HCT116 (cell line): ENCODE measurements around the gene KCNK3. TPM values are rescaled to one million over a fixed set of nuclear protein-coding genes. Genes with fewer than 3 reads are reported as not detected.

Experiments
- ATAC-seq: fragments of 200-7000 bp; cut with Tn5 transposase; 2 replicates; pipeline ENCODE4 v1.9.1; 2020; ENCODE audit warnings: mild to moderate bottlenecking, moderate library complexity
- BruUV-seq: library from RNA; stranded (reverse); fragments of 400-500 nt; replicated peaks from 2 replicates; lab custom pipeline; 2021; lab: Mats Ljungman, UMichigan
- CTCF ChIA-PET: fragments of 300-600 bp; sonication (Branson Sonifier 250); formaldehyde crosslinking; loops from one replicate; lab custom pipeline; 2021; ENCODE audit warnings: antibody characterized with exemption; lab: Charles Lee
- POLR2A ChIA-PET: fragments of 300-600, 350-600 bp; sonication (Branson Sonifier 250); formaldehyde crosslinking; loops from one replicate; lab custom pipeline; 2021; ENCODE audit warnings: antibody characterized with exemption; lab: Charles Lee
- RAD21 ChIA-PET, 2 experiments: fragments of 300-600 bp; sonication (Branson Sonifier 250); formaldehyde crosslinking; loops; one replicate each; lab custom pipeline; 2023; ENCODE audit warnings: low total read pairs in 2 of 2; ENCODE audit not compliant: uncharacterized antibody in 2 of 2, unreplicated experiment in 2 of 2, low non-redundant PET in 1 of 2; lab: Charles Lee
- DNase-seq: peaks from one replicate; pipeline ENCODE4 v3.0.0-alpha.2; 2010; ENCODE audit warnings: low read depth, low spot score
- H2AFZ ChIP-seq: fragments of 200-600 bp; shearing (Covaris generic), sonication (generic); 2 replicates; pipeline ENCODE4 v1.6.1; 2017; ENCODE audit warnings: low read depth, mixed run types, mixed read lengths, antibody characterized with exemption, low read length; ENCODE audit not compliant: poor library complexity, severe bottlenecking
- H3K27ac ChIP-seq: 2 replicates; pipeline ENCODE4 v1.5.1; 2012; ENCODE audit warnings: low read depth, low read length
- H3K27me3 ChIP-seq: fragments of 200-600 bp; sonication (generic); 2 replicates; pipeline ENCODE4 v1.6.1; 2016; ENCODE audit warnings: mixed run types, low read length, mixed read lengths; ENCODE audit not compliant: insufficient read depth
- H3K36me3 ChIP-seq, 2 experiments: fragments of 200-500 bp in 1 of 2; fragments of 200-600 bp in 1 of 2; sonication (Bioruptor generic) in 1 of 2; sonication (generic) in 1 of 2; 2 replicates each; pipeline versions ENCODE4 v1.5.1 to v1.6.1; 2014 to 2016; ENCODE audit warnings: low read length in 2 of 2, inconsistent platforms in 1 of 2, mixed read lengths in 1 of 2, mixed run types in 1 of 2; ENCODE audit not compliant: insufficient read depth in 2 of 2, control insufficient read depth in 1 of 2
- H3K4me1 ChIP-seq, 2 experiments: fragments of 200-600 bp in 1 of 2; sonication (generic) in 1 of 2; 2 replicates each; pipeline versions ENCODE4 v1.5.1 to v1.6.1; 2012 to 2017; ENCODE audit warnings: low read length in 2 of 2, inconsistent platforms in 1 of 2, mild to moderate bottlenecking in 1 of 2, mixed read lengths in 1 of 2, mixed run types in 1 of 2, moderate library complexity in 1 of 2; ENCODE audit not compliant: insufficient read depth in 2 of 2, control insufficient read depth in 1 of 2
- H3K4me2 ChIP-seq: fragments of 200-600 bp; sonication (generic); 2 replicates; pipeline ENCODE4 v1.6.1; 2017; ENCODE audit warnings: mixed run types, low read length, mixed read lengths
- H3K4me3 ChIP-seq, 2 experiments: fragments of 200-600 bp in 1 of 2; sonication (generic) in 1 of 2; replicated peaks in 1 of 2; 2 replicates each; pipeline ENCODE4 v1.5.1; 2011 to 2016; ENCODE audit warnings: low read length in 2 of 2, control low read depth in 1 of 2, low read depth in 1 of 2, mild to moderate bottlenecking in 1 of 2, mixed read lengths in 1 of 2, mixed run types in 1 of 2
- H3K79me2 ChIP-seq: fragments of 200-600 bp; sonication (generic); 2 replicates; pipeline ENCODE4 v1.6.1; 2017; ENCODE audit warnings: mild to moderate bottlenecking, mixed run types, low read length, moderate library complexity, mixed read lengths; ENCODE audit not compliant: insufficient read depth
- H3K9ac ChIP-seq: fragments of 200-600 bp; sonication (generic); 2 replicates; pipeline ENCODE4 v1.6.1; 2016; ENCODE audit warnings: low read length, mixed read lengths
- H3K9me2 ChIP-seq: fragments of 200-600 bp; sonication (generic), shearing (Covaris generic); 2 replicates; pipeline ENCODE4 v1.6.1; 2017; ENCODE audit warnings: mixed run types, mild to moderate bottlenecking, moderate library complexity; ENCODE audit not compliant: insufficient read depth
- H3K9me3 ChIP-seq, 2 experiments: fragments of 200-500 bp in 1 of 2; fragments of 200-600 bp in 1 of 2; sonication (Bioruptor generic) in 1 of 2; sonication (generic) in 1 of 2; 2 replicates each; pipeline ENCODE4 v1.6.1; 2014 to 2017; ENCODE audit warnings: low read length in 2 of 2, mixed read lengths in 2 of 2, inconsistent platforms in 1 of 2, low read depth in 1 of 2, mild to moderate bottlenecking in 1 of 2, mixed run types in 1 of 2, moderate library complexity in 1 of 2; ENCODE audit not compliant: control insufficient read depth in 1 of 2, insufficient read depth in 1 of 2
- H4K20me1 ChIP-seq: fragments of 200-600 bp; sonication (generic), shearing (Covaris generic); 2 replicates; pipeline ENCODE4 v1.6.1; 2017; ENCODE audit warnings: mixed run types, mild to moderate bottlenecking, moderate library complexity; ENCODE audit not compliant: insufficient read depth
- ATF3 ChIP-seq: IDR thresholded peaks from 2 replicates; pipeline ENCODE4 v1.6.1; 2012
- CBX3 ChIP-seq: IDR thresholded peaks from 2 replicates; pipeline ENCODE4 v1.6.1; 2012; ENCODE audit warnings: low read depth
- CEBPB ChIP-seq: IDR thresholded peaks from 2 replicates; pipeline ENCODE4 v1.6.1; 2012; ENCODE audit warnings: low read depth
- EGR1 ChIP-seq: IDR thresholded peaks from 2 replicates; pipeline ENCODE4 v1.6.1; 2012; ENCODE audit warnings: low read depth
- EZH2 ChIP-seq: fragments of 200-600 bp; sonication (generic); IDR thresholded peaks from 2 replicates; pipeline ENCODE4 v1.6.1; 2017; ENCODE audit warnings: antibody characterized with exemption, mixed run types
- EZH2phosphoT487 ChIP-seq: fragments of 200-600 bp; IDR thresholded peaks from 2 replicates; pipeline ENCODE4 v1.6.1; 2018; ENCODE audit warnings: antibody characterized with exemption, borderline replicate concordance
- FOSL1 ChIP-seq: IDR thresholded peaks from 2 replicates; pipeline ENCODE4 v1.6.1; 2012; ENCODE audit warnings: low read depth
- JUND ChIP-seq: IDR thresholded peaks from 2 replicates; pipeline ENCODE4 v1.6.1; 2012
- MAX ChIP-seq: IDR thresholded peaks from 2 replicates; pipeline ENCODE4 v1.6.1; 2012
- POLR2AphosphoS5 ChIP-seq: IDR thresholded peaks from 2 replicates; pipeline ENCODE4 v1.6.1; 2011; ENCODE audit warnings: mild to moderate bottlenecking, low read depth, low read length, moderate library complexity
- SIN3A ChIP-seq: IDR thresholded peaks from 2 replicates; pipeline ENCODE4 v1.6.1; 2012; ENCODE audit warnings: low read depth
- SP1 ChIP-seq: IDR thresholded peaks from 2 replicates; pipeline ENCODE4 v1.6.1; 2012; ENCODE audit warnings: low read depth
- SRF ChIP-seq: IDR thresholded peaks from 2 replicates; pipeline ENCODE4 v1.6.1; 2012; ENCODE audit warnings: low read depth
- TCF7L2 ChIP-seq: IDR thresholded peaks from 2 replicates; pipeline ENCODE4 v1.7.0; 2011; ENCODE audit warnings: borderline replicate concordance, inconsistent platforms; ENCODE audit not compliant: insufficient read depth, insufficient read length; ENCODE audit errors: extremely low read depth
- YY1 ChIP-seq: IDR thresholded peaks from 2 replicates; pipeline ENCODE4 v1.6.1; 2011; ENCODE audit warnings: low read length, low read depth, moderate library complexity, mild to moderate bottlenecking; ENCODE audit not compliant: insufficient replicate concordance; ENCODE audit errors: extremely low read depth
- ZFX ChIP-seq: fragments of 450-650 bp; IDR thresholded peaks from 2 replicates; pipeline ENCODE4 v1.6.1; 2017
- ZNF274 ChIP-seq: fragments of 200-500 bp; sonication (Bioruptor generic); IDR thresholded peaks from 2 replicates; pipeline ENCODE4 v1.6.1; 2014; ENCODE audit warnings: mild to moderate bottlenecking, low read depth, low read length, inconsistent platforms
- intact Hi-C: fragments of 100-400 bp; cut with micrococcal nuclease; formaldehyde crosslinking; loops from 2 replicates; pipeline ENCODE4 v1.10.0; 2022
- total RNA-seq: library from RNA; stranded (reverse); gene quantifications from one replicate; pipeline ENCODE4 v1.2.1, GENCODE V29; 2021; ENCODE audit not compliant: unreplicated experiment
- TF ChIP-seq, protein P1 (sequence below): IDR thresholded peaks from 2 replicates; pipeline ENCODE4 v1.6.1; 2012; ENCODE audit warnings: low read depth
- TF ChIP-seq, protein P2 (sequence below): IDR thresholded peaks from 2 replicates; pipeline ENCODE4 v1.6.1; 2011; ENCODE audit warnings: mild to moderate bottlenecking, low read length, moderate library complexity; ENCODE audit not compliant: insufficient replicate concordance; ENCODE audit errors: extremely low read depth

The KCNK3 gene
- total RNA-seq, 1 experiment from 2014 or later = 0.71 TPM

DNA sequence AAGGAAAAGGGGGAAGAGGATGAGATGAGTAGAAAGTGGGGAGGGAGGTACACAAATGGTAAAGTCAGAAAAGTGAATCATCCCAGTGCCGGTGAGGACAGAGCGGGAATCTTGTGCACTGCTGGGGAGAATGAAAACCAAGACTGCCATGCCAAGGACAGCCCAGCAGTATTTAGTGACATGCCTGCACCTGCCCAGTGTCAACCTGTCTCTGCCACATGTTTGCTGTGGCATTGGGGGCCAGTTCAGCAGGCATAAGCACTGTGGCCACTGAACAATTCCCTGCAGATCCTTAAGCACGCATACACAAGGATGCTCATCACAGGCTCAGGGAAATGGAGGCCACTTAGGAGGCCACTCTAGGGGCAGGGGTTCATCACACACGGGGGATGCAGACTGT lies 5.2 kb upstream of the KCNK3 start:
- H3K9ac ChIP-seq = no peak overlapping the region
- DNase-seq (no peak), ATAC-seq (no peak)
- no peaks in the 10 kb centered on the region for H3K9me3 ChIP-seq
- H4K20me1 ChIP-seq = no peaks in the 10 kb centered on the region
- no peak overlapping the region for H3K4me3 ChIP-seq
- ChIA-PET POLR2A (no interaction called here), CTCF (no interaction called here)
- intact Hi-C loops = no loop called here
- no peak overlapping the region for H2AFZ ChIP-seq
- no peak for TF ChIP-seq SP1
- TF ChIP-seq SIN3A = no peak
- TF ChIP-seq ATF3 = no peak
- TF ChIP-seq CBX3 = no peak
- TF ChIP-seq CEBPB = no peak
- TF ChIP-seq TCF7L2 = no peak
- TF ChIP-seq, protein P1, sequence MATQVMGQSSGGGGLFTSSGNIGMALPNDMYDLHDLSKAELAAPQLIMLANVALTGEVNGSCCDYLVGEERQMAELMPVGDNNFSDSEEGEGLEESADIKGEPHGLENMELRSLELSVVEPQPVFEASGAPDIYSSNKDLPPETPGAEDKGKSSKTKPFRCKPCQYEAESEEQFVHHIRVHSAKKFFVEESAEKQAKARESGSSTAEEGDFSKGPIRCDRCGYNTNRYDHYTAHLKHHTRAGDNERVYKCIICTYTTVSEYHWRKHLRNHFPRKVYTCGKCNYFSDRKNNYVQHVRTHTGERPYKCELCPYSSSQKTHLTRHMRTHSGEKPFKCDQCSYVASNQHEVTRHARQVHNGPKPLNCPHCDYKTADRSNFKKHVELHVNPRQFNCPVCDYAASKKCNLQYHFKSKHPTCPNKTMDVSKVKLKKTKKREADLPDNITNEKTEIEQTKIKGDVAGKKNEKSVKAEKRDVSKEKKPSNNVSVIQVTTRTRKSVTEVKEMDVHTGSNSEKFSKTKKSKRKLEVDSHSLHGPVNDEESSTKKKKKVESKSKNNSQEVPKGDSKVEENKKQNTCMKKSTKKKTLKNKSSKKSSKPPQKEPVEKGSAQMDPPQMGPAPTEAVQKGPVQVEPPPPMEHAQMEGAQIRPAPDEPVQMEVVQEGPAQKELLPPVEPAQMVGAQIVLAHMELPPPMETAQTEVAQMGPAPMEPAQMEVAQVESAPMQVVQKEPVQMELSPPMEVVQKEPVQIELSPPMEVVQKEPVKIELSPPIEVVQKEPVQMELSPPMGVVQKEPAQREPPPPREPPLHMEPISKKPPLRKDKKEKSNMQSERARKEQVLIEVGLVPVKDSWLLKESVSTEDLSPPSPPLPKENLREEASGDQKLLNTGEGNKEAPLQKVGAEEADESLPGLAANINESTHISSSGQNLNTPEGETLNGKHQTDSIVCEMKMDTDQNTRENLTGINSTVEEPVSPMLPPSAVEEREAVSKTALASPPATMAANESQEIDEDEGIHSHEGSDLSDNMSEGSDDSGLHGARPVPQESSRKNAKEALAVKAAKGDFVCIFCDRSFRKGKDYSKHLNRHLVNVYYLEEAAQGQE = no peak
- no peak for TF ChIP-seq EZH2phosphoT487
- TF ChIP-seq ZNF274 = no peak
- TF ChIP-seq FOSL1 = no peak
- no peak for TF ChIP-seq ZFX
- TF ChIP-seq SRF = no peak
- TF ChIP-seq, protein P2, sequence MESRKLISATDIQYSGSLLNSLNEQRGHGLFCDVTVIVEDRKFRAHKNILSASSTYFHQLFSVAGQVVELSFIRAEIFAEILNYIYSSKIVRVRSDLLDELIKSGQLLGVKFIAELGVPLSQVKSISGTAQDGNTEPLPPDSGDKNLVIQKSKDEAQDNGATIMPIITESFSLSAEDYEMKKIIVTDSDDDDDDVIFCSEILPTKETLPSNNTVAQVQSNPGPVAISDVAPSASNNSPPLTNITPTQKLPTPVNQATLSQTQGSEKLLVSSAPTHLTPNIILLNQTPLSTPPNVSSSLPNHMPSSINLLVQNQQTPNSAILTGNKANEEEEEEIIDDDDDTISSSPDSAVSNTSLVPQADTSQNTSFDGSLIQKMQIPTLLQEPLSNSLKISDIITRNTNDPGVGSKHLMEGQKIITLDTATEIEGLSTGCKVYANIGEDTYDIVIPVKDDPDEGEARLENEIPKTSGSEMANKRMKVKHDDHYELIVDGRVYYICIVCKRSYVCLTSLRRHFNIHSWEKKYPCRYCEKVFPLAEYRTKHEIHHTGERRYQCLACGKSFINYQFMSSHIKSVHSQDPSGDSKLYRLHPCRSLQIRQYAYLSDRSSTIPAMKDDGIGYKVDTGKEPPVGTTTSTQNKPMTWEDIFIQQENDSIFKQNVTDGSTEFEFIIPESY = no peak
- TF ChIP-seq POLR2AphosphoS5 = no peak
- TF ChIP-seq EGR1 = no peak
- no peak for TF ChIP-seq MAX
- no peak for TF ChIP-seq JUND
- no peak for TF ChIP-seq EZH2
- TF ChIP-seq YY1 = no peak
- TF ChIP-seq, all 23 proteins: peak for 0
- RAD21 ChIA-PET = no interaction called here
- Histone ChIP-seq H3K79me2 (no peaks in the 10 kb centered on the region), H3K36me3 (no peaks in the 10 kb centered on the region), H3K9me2 (no peaks in the 10 kb centered on the region), H3K27me3 (no peaks in the 10 kb centered on the region), H3K4me2 (no peak overlapping the region), H3K4me1 (peaks cover 0 to 3% of the 10 kb centered on the region in 2 experiments; a peak in 1 of 4 replicates), H3K27ac (no peak overlapping the region)
- no TSS peak for BruUV-seq
